ENCODE measurements around the gene CHRND.

CHRND gene

DNA sequence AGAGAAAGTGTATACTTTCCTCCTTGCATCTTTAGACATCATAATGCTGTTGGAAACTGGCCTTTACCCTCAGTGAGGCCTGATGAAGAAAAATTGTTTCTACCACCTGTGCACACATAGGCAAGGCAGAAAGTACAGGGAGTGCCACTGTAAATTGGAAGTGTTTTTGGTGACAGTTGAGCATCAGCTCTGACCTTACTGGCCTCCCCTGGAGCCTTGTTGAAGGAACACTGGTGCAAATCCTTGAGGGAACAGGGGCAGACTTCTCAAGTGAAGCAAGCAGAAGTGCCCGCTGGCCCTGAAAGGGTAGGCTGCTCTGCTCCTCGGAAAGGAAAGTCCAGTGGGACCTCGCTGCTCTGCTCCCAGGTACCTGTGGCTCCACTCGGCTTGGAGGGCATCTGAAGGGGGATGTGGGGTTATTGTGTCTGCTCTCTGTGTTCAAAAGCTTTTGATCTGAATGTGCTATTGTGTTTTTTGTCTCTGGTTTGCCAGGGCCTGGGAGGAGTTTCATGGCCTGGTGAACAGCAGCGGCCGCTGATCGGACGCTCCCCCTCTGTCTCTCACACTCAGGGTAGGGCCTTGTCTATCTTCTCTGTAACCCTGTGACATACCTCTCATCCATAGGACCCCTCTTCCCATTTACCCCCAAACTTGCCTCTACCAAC, 47.9 kb downstream of the CHRND start:
- no peak for DNase-seq (ENCODE audit: low read depth in 2 of 2)

DNA sequence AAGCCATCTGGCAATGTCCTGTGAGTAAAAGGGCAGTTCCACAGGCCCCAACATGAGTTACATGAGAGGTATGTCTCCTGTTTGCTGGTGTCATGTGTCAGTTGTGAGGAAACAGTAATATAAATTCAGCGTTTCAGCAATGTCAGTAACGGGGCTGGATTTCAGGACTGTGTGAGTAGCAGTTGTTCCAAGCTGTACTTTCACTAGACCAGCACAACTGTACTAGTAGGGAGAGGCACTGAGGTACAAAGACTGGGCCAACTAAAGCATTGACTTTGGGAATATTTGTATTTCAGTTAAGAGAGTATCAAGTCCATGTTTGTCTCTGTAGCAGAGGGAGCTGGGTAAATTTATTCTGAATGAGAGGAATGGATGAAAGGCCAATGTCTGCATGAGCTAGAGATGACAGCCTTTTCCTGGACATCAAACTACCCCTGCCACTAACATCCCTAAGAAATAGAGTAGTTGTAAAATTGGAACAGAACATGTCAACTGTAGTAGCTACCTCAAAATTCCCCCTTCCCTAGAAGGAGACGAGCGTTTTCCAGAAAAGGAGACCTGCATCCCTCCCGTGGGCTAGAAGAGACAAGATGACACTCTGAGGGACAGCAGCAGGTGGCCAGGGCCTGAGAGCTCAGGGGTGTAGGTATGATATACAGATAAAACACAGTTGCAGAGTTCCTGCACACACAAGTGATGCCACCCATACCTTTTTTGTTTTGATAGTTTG, 48.9 kb downstream of the CHRND start:
- no peak for DNase-seq (ENCODE audit: low read depth in 2 of 2)

- no peak for DNase-seq (ENCODE audit: low read depth in 2 of 2)
These were observed 49.4 kb downstream of the CHRND start for GRCh38 chr2:232575404-232575746.

DNA sequence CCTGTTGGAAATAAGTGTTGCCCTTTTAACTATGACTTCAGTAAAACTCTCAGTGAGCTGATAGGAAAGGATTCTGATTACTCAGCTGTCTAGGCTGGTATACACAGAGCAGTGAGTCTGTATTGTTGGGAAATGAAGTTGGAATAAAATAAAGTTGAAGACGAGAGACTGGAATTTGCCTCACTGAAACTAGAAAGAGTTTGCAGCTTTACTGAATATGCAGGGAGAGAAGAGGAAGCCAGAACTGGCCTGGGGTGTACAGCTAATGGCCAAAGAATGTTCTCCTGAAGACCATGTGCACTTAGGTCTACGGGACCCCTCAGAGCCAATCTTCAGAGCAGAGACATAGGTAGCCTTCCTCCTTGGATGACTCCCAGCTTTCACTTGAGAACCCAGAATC, 51.0 kb downstream of the CHRND start:
- no peak for DNase-seq (ENCODE audit: low read depth in 2 of 2)

GRCh38 chr2:232577841-232578240, 51.9 kb downstream of the CHRND start:
- no peak for DNase-seq (ENCODE audit: low read depth in 2 of 2)

- no peak for DNase-seq (ENCODE audit: low read depth in 2 of 2)
These were observed 52.7 kb downstream of the CHRND start for GRCh38 chr2:232578626-232579025.

GRCh38 chr2:232580648-232580981, 54.7 kb downstream of the CHRND start:
- DNase-seq (ENCODE audit: low read depth in 2 of 2), result no peak

GRCh38 chr2:232581725-232582124, 55.8 kb downstream of the CHRND start:
- DNase-seq (ENCODE audit: low read depth in 2 of 2), result no peak

- no peak for DNase-seq (ENCODE audit: low read depth in 2 of 2)
These were observed 58.3 kb downstream of the CHRND start for GRCh38 chr2:232584238-232584637.
